ENCODE results near the gene KCNK1.
A peak's percentile ranks its signal among the peaks of the same experiment; 100 is the strongest.

The KCNK1 gene

GRCh38 chr1:233635765-233636502 is 22.0 kb downstream of the KCNK1 start:
- FAIRE-seq: peak; percentile 91
- DNase-seq (ENCODE audit: insufficient read length, low spot score): peak; percentile 41

DNA sequence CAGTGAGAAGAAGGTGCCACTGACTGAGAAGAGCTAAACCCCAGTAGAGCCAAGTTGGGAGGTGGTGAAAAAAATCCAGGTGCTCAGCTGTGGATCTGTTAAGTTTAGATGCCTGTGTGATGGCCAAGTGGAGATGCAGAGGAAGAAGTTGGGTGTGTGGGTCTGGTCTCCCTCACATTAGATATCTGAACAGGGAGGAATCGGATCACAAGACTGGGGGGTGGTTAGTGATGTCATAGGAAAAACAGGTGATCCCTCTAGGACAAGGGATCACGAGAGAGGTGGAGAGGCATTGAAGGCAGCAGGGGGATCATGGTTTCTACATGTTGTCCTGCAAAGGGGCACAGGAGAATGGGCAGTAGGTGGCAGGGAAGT is 22.6 kb downstream of the KCNK1 start:
- FAIRE-seq: no peak

GRCh38 chr1:233638513-233638912 is 24.6 kb downstream of the KCNK1 start:
- FAIRE-seq (no peak), DNase-seq (ENCODE audit: insufficient read length, low spot score) (no peak)

More for the DNA sequence above, 22.6 kb downstream of the KCNK1 start:
- DNase-seq (ENCODE audit: insufficient read length, low spot score): no peak

- DNase-seq (ENCODE audit: insufficient read length, low spot score) (no peak), FAIRE-seq (no peak)
Observed at GRCh38 chr1:233639611-233640010, 25.7 kb downstream of the KCNK1 start.

DNA sequence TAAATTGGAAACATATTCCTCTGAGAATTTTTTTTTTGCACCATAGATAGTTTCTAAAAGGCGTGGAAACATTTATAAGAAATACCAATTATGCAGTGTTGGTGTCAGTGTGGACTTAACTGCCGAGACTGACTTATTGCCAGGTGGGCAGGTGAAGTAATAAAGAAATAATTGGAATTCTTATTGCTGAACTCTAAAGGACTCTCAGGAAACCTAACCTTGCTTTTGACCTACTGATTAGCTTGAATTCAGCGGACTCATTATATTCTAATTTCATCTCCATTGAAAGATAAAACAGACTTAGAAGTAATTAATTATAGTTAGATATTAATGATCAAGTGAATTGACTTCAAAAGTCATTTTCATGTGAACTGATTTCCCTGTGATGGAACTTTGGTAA is 26.3 kb downstream of the KCNK1 start:
- DNase-seq (ENCODE audit: insufficient read length, low spot score): no peak
- no peak for FAIRE-seq

- FAIRE-seq: no peak
- no peak for DNase-seq (ENCODE audit: insufficient read length, low spot score)
Observed at GRCh38 chr1:233641029-233641428, 27.1 kb downstream of the KCNK1 start.

- DNase-seq (ENCODE audit: insufficient read length, low spot score): no peak
- FAIRE-seq: no peak
Observed at GRCh38 chr1:233647073-233647472, 33.2 kb downstream of the KCNK1 start.

GRCh38 chr1:233647636-233648035 is 33.7 kb downstream of the KCNK1 start:
- FAIRE-seq (no peak), DNase-seq (ENCODE audit: insufficient read length, low spot score) (no peak)

DNA sequence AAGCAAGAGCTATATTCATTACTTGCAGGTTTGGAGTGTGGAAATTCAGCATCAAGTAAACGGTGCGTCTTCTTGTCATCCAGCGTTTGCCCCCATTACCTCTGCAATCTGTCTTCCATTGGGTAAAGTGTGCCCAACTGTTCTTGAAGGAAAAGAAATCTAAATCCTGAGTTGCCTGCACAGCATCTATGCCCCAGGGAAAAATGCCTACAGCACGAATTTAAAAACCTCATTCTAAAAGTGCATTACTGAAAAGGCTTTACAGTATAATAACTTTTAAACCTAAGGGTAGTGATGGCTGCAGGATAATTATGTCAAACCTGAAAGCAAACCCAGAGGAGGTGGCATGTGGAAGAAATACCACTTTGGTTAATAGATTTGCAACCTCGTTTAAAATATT is 37.2 kb downstream of the KCNK1 start:
- DNase-seq (ENCODE audit: insufficient read length, low spot score) (no peak), FAIRE-seq (no peak)

GRCh38 chr1:233651563-233652233 is 37.8 kb downstream of the KCNK1 start:
- DNase-seq (ENCODE audit: insufficient read length, low spot score): no peak
- no peak for FAIRE-seq

DNA sequence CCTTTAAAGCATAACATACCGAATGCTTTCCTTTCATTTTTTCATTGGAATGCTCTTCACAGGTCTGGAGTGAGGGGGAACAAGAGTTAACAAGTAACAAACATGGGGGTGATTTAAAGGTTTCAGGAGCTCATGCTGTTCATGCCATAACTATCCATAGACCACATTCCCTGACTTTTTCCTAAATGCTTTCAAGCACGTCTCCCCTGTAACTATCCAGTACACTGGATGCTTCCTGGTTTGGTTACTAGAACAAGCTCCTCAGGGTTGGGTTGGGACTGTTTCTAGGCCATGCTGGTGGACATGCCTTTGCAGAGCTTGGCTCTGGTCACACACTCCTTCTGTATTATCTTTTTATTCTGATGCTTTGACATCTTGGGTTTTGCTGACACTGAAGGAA is 38.6 kb downstream of the KCNK1 start:
- FAIRE-seq: no peak
- DNase-seq (ENCODE audit: insufficient read length, low spot score): no peak

DNA sequence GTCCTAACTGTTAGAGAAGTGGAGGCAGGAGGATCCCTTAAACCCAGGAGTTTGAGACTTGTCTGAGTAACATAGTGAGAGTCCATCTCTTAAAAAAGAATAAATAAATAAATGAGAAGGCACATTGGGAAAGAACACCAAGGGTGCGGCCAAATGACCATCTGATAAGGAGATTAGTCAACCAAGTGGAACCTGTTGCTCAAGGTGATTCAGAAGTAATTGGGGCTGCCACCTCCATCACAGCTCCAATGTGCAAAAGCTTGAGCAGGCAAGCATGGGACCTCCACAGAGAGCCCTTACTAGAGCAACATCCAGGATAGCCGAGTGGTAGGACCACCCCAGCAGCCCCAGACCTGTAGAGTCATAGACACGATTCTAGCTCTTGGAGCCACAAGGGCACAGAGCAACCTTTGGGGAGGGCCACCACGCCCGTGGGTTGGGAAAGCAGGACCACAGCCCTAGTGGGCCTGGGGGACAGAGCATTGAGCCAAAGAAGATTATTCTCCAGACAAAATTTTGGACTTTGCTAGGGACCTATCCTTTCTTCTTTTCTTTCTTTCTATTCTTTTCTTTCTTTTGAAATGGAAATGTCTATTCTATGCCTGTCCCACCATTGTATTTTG is 40.9 kb downstream of the KCNK1 start:
- FAIRE-seq (no peak), DNase-seq (ENCODE audit: insufficient read length, low spot score) (no peak)

- FAIRE-seq: no peak
- DNase-seq (ENCODE audit: insufficient read length, low spot score): no peak
Observed at GRCh38 chr1:233655301-233655740, 41.4 kb downstream of the KCNK1 start.

DNA sequence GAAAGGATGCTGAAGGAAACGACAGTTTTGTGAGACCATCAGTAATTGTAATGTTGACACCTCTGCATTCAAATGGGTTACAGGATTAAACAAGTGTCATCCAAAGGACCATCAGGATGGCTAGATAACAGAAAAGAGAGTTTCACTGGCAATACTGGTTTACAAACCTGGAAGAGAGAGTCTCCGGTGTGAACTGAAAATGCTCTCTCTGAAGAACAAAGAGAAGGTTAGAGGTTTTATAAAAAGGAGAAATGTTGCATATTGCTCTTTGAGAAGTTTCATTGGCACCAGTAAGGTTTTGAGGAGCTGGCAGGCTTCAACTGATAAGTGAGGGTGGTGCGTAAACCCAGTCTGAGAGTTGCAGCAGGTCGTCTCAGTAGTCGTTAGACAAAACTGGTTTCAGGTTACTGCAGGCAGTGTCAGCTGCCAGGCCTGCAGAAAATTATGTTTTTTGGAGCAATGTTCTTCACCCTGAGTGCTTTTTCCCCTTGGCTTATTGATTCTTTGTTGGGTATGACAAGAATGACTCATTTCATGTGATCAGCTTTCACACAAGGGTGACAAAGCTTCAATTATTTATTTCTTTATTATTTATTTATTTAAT is 42.2 kb downstream of the KCNK1 start:
- no peak for DNase-seq (ENCODE audit: insufficient read length, low spot score)
- no peak for FAIRE-seq

GRCh38 chr1:233656687-233657086 is 42.8 kb downstream of the KCNK1 start:
- FAIRE-seq (no peak), DNase-seq (ENCODE audit: insufficient read length, low spot score) (no peak)

DNA sequence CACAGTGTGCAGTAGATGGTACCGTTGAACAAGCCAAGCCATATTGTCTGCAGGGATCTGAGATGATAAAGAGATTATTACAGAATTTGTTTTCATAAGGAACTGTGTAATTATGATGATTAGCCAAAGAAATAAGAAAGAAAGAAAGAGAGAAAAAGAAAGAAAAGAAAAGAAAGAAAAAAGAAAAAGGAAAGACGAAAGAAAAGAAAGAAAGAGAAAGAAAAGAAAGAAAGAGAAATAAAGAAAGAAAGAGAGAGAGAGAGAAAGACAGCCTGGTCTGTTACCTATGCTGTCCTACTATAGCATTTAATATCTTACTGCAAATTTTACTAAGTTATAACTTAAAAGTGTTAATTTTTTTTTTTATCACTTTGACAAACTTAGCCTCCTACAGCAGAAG is 43.6 kb downstream of the KCNK1 start:
- DNase-seq (ENCODE audit: insufficient read length, low spot score) (no peak), FAIRE-seq (no peak)

- FAIRE-seq (no peak), DNase-seq (ENCODE audit: insufficient read length, low spot score) (no peak)
Observed at GRCh38 chr1:233659495-233659894, 45.6 kb downstream of the KCNK1 start.

DNA sequence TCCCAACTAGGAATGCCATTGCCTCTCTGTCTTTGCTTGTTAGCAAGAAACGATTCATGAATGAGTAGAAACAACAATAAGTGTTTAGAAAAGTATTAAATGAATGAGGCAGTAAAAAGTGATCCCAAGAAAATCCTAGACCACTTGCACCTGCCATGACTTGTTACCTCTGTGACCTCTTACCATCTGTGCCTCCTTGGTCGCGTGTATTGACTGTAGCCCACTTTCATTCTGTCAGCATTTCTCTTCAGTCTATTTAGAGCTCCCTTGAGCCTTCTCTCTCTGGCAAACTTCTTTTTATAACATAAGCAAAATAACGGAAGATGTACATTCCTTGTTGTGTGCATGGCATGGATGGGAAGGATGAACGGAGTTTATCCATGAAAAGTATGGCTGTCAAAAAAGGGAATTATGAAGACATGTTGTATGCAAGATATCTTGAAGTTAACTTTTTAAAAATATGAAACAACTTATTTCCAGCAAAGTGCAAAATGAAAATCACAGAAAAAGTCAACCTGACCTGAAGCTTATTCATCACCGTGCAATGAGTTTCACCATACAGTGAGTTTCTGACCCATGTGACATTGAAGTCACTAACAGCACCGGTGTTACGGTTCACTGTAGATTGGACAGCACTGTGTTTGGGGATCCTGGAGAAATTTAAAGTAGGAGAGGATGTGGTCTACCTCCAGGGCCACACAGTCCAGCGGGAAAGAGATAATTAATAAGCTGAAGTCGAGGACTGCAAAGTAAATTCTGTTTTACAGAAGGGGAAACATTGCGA is 47.7 kb downstream of the KCNK1 start:
- DNase-seq (ENCODE audit: insufficient read length, low spot score) (no peak), FAIRE-seq (no peak)

GRCh38 chr1:233662575-233663304 is 48.8 kb downstream of the KCNK1 start:
- FAIRE-seq (no peak), DNase-seq (ENCODE audit: insufficient read length, low spot score) (no peak)

DNA sequence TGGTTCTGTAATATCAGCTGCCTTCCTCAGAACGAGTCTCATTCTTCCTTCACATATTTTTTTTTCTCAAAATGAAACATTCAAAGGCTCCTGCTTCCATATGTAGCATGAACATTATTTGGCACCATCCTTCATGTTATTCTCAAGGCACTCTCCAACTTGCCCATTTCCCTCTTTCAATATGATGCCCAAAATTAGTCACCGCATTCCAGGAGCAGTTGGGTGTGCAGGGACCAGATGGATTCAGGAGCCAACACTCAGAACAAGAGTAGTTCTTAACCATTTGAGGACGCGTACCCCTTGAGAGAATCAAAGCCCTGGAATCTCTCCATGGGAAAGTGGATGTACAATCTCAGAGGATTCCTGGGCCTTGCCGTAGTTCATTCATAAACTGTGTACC is 50.3 kb downstream of the KCNK1 start:
- FAIRE-seq (no peak), DNase-seq (ENCODE audit: insufficient read length, low spot score) (no peak)

Measured in HTR-8/SVneo (cell line).